Neural progenitor cell (in vitro differentiated cells): ENCODE data around the gene SPOCK1. TPM values are rescaled to one million over a fixed set of nuclear protein-coding genes. Genes with fewer than 3 reads are reported as not detected.

Experiments used
- DNase-seq: peaks from one replicate; pipeline ENCODE4 v3.0.0-alpha.2; 2016; ENCODE audit warnings: low spot score
- H2AFZ ChIP-seq: fragments of 200-600 bp; sonication (generic); replicated peaks from 2 replicates; pipeline ENCODE4 v1.6.1; 2016; ENCODE audit warnings: antibody characterized with exemption
- H3F3A ChIP-seq: fragments of 200-600 bp; sonication (generic); 2 replicates; pipeline ENCODE4 v1.6.1; 2016; ENCODE audit warnings: antibody characterized with exemption, low read depth
- H3K27ac ChIP-seq: fragments of 200-600 bp; sonication (generic); 2 replicates; pipeline ENCODE4 v1.5.1; 2016; ENCODE audit warnings: mild to moderate bottlenecking
- H3K27me3 ChIP-seq: fragments of 200-600 bp; sonication (generic); 2 replicates; pipeline ENCODE4 v1.6.1; 2016; ENCODE audit warnings: mild to moderate bottlenecking, moderate library complexity
- H3K36me3 ChIP-seq: fragments of 200-600 bp; sonication (generic); 2 replicates; pipeline ENCODE4 v1.5.1; 2016
- H3K4me1 ChIP-seq: fragments of 200-600 bp; sonication (generic); 2 replicates; pipeline ENCODE4 v1.6.1; 2016; ENCODE audit warnings: mixed run types
- H3K4me2 ChIP-seq: fragments of 200-600 bp; sonication (generic); 2 replicates; pipeline ENCODE4 v1.6.1; 2016
- H3K4me3 ChIP-seq: fragments of 200-600 bp; sonication (generic); 2 replicates; pipeline ENCODE4 v1.5.1; 2016
- H3K79me2 ChIP-seq: fragments of 200-600 bp; sonication (generic); 2 replicates; pipeline ENCODE4 v1.6.1; 2016; ENCODE audit warnings: low read depth
- H3K9ac ChIP-seq: fragments of 200-600 bp; sonication (generic); 2 replicates; pipeline ENCODE4 v1.6.1; 2016
- H3K9me3 ChIP-seq: fragments of 200-600 bp; sonication (generic); 2 replicates; pipeline ENCODE4 v1.5.1; 2016; ENCODE audit warnings: low read depth
- H4K20me1 ChIP-seq: fragments of 200-600 bp; sonication (generic); 2 replicates; pipeline ENCODE4 v1.6.1; 2016; ENCODE audit warnings: low read depth
- H3K27ac Mint-ChIP-seq: 3 replicates; pipeline ENCODE4 v1.8.0; 2021; ENCODE audit warnings: mixed read lengths
- H3K27me3 Mint-ChIP-seq: 2 replicates; pipeline ENCODE4 v1.8.0; 2022; ENCODE audit warnings: low read depth, mild to moderate bottlenecking, inconsistent platforms, moderate library complexity, mixed read lengths; ENCODE audit not compliant: insufficient read depth
- H3K36me3 Mint-ChIP-seq: 3 replicates; pipeline ENCODE4 v1.8.0; 2021; ENCODE audit warnings: mixed read lengths
- H3K4me1 Mint-ChIP-seq: 3 replicates; pipeline ENCODE4 v1.8.0; 2021; ENCODE audit warnings: mixed read lengths
- H3K4me3 Mint-ChIP-seq: 3 replicates; pipeline ENCODE4 v1.8.0; 2021; ENCODE audit warnings: mild to moderate bottlenecking, moderate library complexity, mixed read lengths
- H3K9me3 Mint-ChIP-seq: 3 replicates; pipeline ENCODE4 v1.8.0; 2020; ENCODE audit warnings: mixed read lengths
- EZH2 ChIP-seq: fragments of 200-600 bp; sonication (generic); IDR thresholded peaks from 2 replicates; pipeline ENCODE4 v1.6.1; 2017; ENCODE audit warnings: antibody characterized with exemption, mild to moderate bottlenecking, moderate library complexity
- EZH2phosphoT487 ChIP-seq: fragments of 200-600 bp; sonication (generic); IDR thresholded peaks from 2 replicates; pipeline ENCODE4 v1.6.1; 2017; ENCODE audit warnings: antibody characterized with exemption
- total RNA-seq: library from RNA; depleted of rRNA; stranded (reverse); fragments of >200 nt; gene quantifications from 2 replicates; pipeline ENCODE4 v1.2.3, GENCODE V29; 2015; ENCODE audit warnings: low replicate concordance
- TF ChIP-seq, protein P1 (sequence below): fragments of 200-600 bp; sonication (generic); IDR thresholded peaks from 2 replicates; pipeline ENCODE4 v1.5.1; 2017; ENCODE audit warnings: antibody characterized with exemption, mild to moderate bottlenecking

Gene SPOCK1
- total RNA-seq, 1 donor from 2014 or later, result 6.9 TPM

DNA sequence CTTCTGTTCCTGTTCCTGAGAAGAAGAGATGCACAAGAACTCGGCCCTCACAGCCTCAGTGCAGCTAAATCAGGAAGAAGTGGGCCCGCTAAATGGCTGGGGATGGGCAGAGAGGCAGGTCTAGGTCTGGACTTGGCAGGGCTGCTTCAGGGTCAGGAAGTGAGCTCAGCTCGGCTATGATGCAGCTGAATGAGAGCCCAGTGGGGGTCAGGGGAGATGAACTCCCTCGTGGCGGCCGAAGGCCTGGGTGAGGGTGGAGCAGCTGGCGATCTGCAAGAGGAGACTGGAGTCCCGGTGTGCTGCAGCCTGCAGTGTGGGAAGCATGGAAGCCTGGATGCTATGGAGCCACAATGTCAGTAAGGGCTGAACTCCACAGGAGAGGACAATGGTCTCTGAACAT is 466.2 kb downstream of the SPOCK1 start:
- Mint-ChIP-seq H3K9me3 (no peaks in the 10 kb centered on the region), H3K4me1 (peaks cover 20% of the 10 kb centered on the region), H3K27me3 (no peaks in the 10 kb centered on the region), H3K4me3 (no peak overlapping the region), H3K36me3 (no peaks in the 10 kb centered on the region), H3K27ac (no peak overlapping the region)
- H3K4me3 ChIP-seq, result no peak overlapping the region
- no peak overlapping the region for H3K9ac ChIP-seq
- H3K27ac ChIP-seq, result no peak overlapping the region
- no peaks in the 10 kb centered on the region for H4K20me1 ChIP-seq
- H3K4me2 ChIP-seq, result no peak overlapping the region
- H3F3A ChIP-seq, result no peaks in the 10 kb centered on the region
- TF ChIP-seq, protein P1, sequence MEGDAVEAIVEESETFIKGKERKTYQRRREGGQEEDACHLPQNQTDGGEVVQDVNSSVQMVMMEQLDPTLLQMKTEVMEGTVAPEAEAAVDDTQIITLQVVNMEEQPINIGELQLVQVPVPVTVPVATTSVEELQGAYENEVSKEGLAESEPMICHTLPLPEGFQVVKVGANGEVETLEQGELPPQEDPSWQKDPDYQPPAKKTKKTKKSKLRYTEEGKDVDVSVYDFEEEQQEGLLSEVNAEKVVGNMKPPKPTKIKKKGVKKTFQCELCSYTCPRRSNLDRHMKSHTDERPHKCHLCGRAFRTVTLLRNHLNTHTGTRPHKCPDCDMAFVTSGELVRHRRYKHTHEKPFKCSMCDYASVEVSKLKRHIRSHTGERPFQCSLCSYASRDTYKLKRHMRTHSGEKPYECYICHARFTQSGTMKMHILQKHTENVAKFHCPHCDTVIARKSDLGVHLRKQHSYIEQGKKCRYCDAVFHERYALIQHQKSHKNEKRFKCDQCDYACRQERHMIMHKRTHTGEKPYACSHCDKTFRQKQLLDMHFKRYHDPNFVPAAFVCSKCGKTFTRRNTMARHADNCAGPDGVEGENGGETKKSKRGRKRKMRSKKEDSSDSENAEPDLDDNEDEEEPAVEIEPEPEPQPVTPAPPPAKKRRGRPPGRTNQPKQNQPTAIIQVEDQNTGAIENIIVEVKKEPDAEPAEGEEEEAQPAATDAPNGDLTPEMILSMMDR, result no peak
- TF ChIP-seq EZH2phosphoT487, result no peak
- no peak for TF ChIP-seq EZH2
- no peaks in the 10 kb centered on the region for H3K79me2 ChIP-seq
- no peaks in the 10 kb centered on the region for H3K36me3 ChIP-seq
- no peak for DNase-seq
- H3K9me3 ChIP-seq, result no peaks in the 10 kb centered on the region
- no peak overlapping the region for H2AFZ ChIP-seq
- peaks cover 15% of the 10 kb centered on the region for H3K4me1 ChIP-seq
- H3K27me3 ChIP-seq, result no peaks in the 10 kb centered on the region

DNA sequence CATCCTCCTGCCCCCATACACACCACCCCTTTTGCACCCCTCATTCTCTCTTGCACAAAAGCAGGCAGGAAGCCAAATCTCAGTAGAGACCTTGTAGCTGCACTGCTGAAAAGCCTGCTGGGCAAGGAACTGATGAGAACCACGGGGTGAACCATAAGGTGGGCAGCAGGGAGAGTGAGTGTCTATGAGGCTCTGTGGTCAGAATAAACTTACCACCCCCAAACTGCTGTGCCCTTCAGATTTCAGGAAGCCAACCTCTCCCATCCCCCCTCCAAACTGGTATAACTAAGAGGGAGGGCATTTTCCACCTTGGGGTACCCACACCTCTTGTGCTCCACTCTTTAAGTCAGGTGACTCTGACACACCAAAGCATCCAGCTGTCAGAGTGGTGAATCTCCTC is 471.4 kb downstream of the SPOCK1 start:
- no peak for DNase-seq
- Histone ChIP-seq H3K9me3 (no peaks in the 10 kb centered on the region), H3K79me2 (no peaks in the 10 kb centered on the region), H3K36me3 (no peaks in the 10 kb centered on the region), H3K4me2 (no peak overlapping the region), H2AFZ (no peak overlapping the region), H3K27ac (no peak overlapping the region), H3K4me3 (no peak overlapping the region), H3K4me1 (peaks cover 3% of the 10 kb centered on the region), H3F3A (no peaks in the 10 kb centered on the region), H3K9ac (no peak overlapping the region), H4K20me1 (no peaks in the 10 kb centered on the region), H3K27me3 (no peaks in the 10 kb centered on the region)
- TF ChIP-seq EZH2, result no peak
- TF ChIP-seq, protein P1, result no peak
- no peak for TF ChIP-seq EZH2phosphoT487
- no peak overlapping the region for H3K27ac Mint-ChIP-seq
- H3K4me1 Mint-ChIP-seq, result peaks cover 3% of the 10 kb centered on the region
- H3K27me3 Mint-ChIP-seq, result peaks cover 2% of the 10 kb centered on the region
- no peaks in the 10 kb centered on the region for H3K36me3 Mint-ChIP-seq
- H3K4me3 Mint-ChIP-seq, result no peak overlapping the region
- no peaks in the 10 kb centered on the region for H3K9me3 Mint-ChIP-seq

DNA sequence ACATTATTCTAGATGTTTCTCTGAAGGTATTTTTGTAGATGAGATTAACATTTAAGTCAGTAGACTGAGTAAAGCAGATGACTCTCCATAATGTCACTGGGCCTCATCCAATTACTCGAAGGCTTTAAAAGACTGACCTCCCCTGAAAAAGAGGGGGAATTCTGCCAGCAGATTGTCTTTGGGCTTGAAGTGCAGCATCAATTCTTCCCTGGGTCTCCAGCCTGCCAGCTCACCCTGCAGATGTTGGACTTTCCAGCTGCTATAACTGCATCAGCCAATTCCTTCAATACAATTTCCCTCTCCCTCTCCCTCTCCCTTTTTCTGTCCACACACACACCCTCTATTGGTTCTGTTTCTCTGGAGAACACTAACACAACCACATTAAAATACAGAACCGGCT is 472.8 kb downstream of the SPOCK1 start:
- Mint-ChIP-seq H3K36me3 (no peaks in the 10 kb centered on the region), H3K27me3 (peaks cover 2% of the 10 kb centered on the region), H3K4me3 (no peak overlapping the region), H3K9me3 (no peaks in the 10 kb centered on the region), H3K27ac (no peak overlapping the region), H3K4me1 (no peaks in the 10 kb centered on the region)
- Histone ChIP-seq H3K4me1 (peaks cover 3% of the 10 kb centered on the region), H3K4me3 (no peak overlapping the region), H3K79me2 (no peaks in the 10 kb centered on the region), H2AFZ (no peak overlapping the region), H3K9ac (no peak overlapping the region), H3K4me2 (no peak overlapping the region), H3K27me3 (no peaks in the 10 kb centered on the region), H3K9me3 (no peaks in the 10 kb centered on the region), H3K27ac (no peak overlapping the region), H4K20me1 (no peaks in the 10 kb centered on the region), H3K36me3 (no peaks in the 10 kb centered on the region), H3F3A (no peaks in the 10 kb centered on the region)
- no peak for DNase-seq
- TF ChIP-seq, protein P1, result no peak
- no peak for TF ChIP-seq EZH2phosphoT487
- no peak for TF ChIP-seq EZH2
